ENCODE results near the gene GIN1.

DNA sequence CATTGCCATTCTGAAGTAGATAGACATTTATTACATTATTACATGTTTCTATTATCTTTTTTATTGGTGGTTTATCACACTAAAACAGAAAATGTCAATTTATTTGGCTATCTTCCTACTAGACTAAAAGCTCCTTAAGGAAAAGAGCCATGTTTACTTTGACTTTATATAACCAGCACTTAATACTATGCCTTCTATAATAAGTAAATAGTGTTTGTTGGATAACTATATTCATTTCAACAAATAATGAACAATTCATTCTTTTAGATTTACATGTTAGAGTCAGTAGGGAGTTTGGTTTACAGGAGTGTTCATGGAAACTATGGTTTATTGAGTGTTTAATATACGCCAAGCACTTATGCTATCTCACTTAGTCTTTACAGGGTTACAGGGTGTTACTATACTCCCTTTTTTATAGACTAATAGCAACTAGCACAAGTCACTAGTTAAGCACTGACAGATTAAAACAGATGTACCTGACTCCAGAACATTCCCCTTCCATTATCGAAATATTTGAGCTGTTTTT lies 7.4 kb upstream of the GIN1 start:
- TF ChIP-seq, protein P1, sequence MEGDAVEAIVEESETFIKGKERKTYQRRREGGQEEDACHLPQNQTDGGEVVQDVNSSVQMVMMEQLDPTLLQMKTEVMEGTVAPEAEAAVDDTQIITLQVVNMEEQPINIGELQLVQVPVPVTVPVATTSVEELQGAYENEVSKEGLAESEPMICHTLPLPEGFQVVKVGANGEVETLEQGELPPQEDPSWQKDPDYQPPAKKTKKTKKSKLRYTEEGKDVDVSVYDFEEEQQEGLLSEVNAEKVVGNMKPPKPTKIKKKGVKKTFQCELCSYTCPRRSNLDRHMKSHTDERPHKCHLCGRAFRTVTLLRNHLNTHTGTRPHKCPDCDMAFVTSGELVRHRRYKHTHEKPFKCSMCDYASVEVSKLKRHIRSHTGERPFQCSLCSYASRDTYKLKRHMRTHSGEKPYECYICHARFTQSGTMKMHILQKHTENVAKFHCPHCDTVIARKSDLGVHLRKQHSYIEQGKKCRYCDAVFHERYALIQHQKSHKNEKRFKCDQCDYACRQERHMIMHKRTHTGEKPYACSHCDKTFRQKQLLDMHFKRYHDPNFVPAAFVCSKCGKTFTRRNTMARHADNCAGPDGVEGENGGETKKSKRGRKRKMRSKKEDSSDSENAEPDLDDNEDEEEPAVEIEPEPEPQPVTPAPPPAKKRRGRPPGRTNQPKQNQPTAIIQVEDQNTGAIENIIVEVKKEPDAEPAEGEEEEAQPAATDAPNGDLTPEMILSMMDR (IDR thresholded peaks at IDR 0.05), result no peak
- TF ChIP-seq EZH2 (IDR thresholded peaks at IDR 0.05; ENCODE audit: borderline replicate concordance, insufficient read depth, low read depth, low read length, poor library complexity, severe bottlenecking), result no peak
